RWPE2 (cell line): ENCODE measurements around the gene CENPF.

Experiments
- ATAC-seq: fragments of 200-7000 bp; cut with Tn5 transposase; 3 replicates; pipeline ENCODE4 v1.9.1; 2021; ENCODE audit warnings: low read depth
- DNase-seq: peaks from one replicate; pipeline ENCODE4 v3.0.0-alpha.2; 2020; ENCODE audit warnings: low spot score
- H3K27ac ChIP-seq: fragments of 450-650 bp; 2 replicates; pipeline ENCODE4 v1.5.1; 2017; ENCODE audit warnings: mild to moderate bottlenecking; ENCODE audit not compliant: poor library complexity, severe bottlenecking
- H3K27me3 ChIP-seq: fragments of 250-450 bp; sonication (Bioruptor Pico); 2 replicates; pipeline ENCODE4 v1.5.1; 2021; ENCODE audit warnings: mild to moderate bottlenecking, moderate library complexity; ENCODE audit not compliant: insufficient read depth, poor library complexity, severe bottlenecking
- H3K36me3 ChIP-seq: fragments of 250-450 bp; sonication (Bioruptor Pico); 2 replicates; pipeline ENCODE4 v1.5.1; 2020; ENCODE audit warnings: low read depth, mild to moderate bottlenecking, moderate library complexity
- H3K4me1 ChIP-seq: fragments of 250-450 bp; sonication (Bioruptor Pico); 2 replicates; pipeline ENCODE4 v1.5.1; 2021; ENCODE audit warnings: mild to moderate bottlenecking, moderate library complexity; ENCODE audit not compliant: insufficient read depth, poor library complexity, severe bottlenecking
- H3K4me3 ChIP-seq: fragments of 250-450 bp; sonication (Bioruptor Pico); 2 replicates; pipeline ENCODE4 v1.5.1; 2021; ENCODE audit warnings: mild to moderate bottlenecking, moderate library complexity; ENCODE audit not compliant: severe bottlenecking
- H3K9me3 ChIP-seq: fragments of 250-450 bp; sonication (Bioruptor Pico); 2 replicates; pipeline ENCODE4 v1.5.1; 2021; ENCODE audit warnings: mild to moderate bottlenecking, moderate library complexity; ENCODE audit not compliant: severe bottlenecking
- TF ChIP-seq, protein P1 (sequence below): fragments of 450-650 bp; IDR thresholded peaks from one replicate; pipeline ENCODE4 v1.5.1; 2017; ENCODE audit warnings: mild to moderate bottlenecking, moderate library complexity; ENCODE audit not compliant: poor library complexity, severe bottlenecking

The CENPF gene

DNA sequence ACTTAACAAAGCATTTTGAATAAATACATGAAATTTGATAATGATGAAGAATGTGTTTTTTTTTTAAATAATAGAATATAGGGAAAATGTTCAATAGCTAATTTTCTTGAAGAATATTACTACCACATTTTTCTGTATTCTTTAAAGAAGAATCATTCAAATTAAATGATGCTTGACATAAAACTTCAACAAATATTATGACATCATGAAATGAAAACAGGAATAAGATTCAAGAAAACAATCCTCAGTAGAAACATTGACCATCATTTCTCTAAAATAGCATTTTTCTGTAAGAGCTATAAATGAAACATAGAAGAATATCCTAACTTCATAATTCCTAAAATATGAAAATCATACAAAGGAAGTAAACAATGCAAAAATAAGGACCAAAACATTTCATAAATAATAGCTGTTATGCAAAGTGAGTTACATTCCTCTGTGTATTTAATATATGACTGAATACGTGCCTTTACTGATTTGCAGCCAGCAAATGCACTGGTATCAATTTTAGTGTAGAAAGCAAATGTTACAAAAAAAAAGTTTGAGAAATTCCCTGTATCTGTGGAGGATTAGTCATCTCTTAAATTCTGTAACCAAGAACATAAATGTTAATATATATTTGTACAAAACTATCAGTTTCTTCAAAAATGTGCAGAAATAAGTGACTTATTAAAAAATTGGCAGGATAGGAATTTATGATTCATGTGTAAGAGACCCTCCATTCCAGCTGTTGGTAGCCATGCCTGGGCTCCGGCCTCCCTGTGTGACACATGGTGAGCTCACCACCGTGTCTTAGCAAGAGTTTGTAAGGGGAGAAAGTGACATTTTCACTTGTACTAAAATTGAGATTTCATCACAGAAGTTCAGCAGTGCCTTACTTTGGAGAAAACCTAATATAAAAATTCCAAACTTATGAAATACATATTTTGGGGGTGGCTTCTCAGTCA lies 36.6 kb upstream of the CENPF start:
- DNase-seq: peak; percentile 75
- Histone ChIP-seq H3K27me3 (no peaks in the 10 kb centered on the region), H3K36me3 (no peaks in the 10 kb centered on the region), H3K9me3 (no peaks in the 10 kb centered on the region), H3K27ac (peak overlapping the region; percentile 93), H3K4me3 (no peak overlapping the region), H3K4me1 (peaks cover 35% of the 10 kb centered on the region)
- TF ChIP-seq, protein P1, sequence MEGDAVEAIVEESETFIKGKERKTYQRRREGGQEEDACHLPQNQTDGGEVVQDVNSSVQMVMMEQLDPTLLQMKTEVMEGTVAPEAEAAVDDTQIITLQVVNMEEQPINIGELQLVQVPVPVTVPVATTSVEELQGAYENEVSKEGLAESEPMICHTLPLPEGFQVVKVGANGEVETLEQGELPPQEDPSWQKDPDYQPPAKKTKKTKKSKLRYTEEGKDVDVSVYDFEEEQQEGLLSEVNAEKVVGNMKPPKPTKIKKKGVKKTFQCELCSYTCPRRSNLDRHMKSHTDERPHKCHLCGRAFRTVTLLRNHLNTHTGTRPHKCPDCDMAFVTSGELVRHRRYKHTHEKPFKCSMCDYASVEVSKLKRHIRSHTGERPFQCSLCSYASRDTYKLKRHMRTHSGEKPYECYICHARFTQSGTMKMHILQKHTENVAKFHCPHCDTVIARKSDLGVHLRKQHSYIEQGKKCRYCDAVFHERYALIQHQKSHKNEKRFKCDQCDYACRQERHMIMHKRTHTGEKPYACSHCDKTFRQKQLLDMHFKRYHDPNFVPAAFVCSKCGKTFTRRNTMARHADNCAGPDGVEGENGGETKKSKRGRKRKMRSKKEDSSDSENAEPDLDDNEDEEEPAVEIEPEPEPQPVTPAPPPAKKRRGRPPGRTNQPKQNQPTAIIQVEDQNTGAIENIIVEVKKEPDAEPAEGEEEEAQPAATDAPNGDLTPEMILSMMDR: no peak
- ATAC-seq: peak; percentile 75

DNA sequence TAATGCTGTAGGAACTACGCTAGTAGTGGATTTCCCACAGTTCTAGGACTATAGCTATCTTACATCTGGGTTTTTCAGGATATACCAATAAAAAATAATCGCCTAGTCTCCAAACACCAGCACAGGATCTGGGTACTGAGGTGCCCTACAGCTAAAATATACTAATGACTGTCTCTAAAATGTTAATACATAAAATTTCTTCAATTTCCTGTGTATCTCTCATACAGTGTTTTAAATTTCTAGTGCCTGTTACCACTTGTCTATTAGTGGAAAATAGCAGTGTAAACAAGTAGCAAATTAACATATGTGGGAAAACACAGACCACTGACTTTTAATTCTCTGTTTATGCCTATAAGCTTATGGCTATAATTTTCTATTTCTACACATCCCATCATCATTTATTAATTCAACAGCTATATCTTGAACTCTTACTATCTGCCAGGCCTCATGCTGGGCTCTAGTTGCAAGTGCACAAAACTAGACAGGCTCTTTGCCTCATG lies 35.5 kb upstream of the CENPF start:
- Histone ChIP-seq H3K9me3 (no peaks in the 10 kb centered on the region), H3K4me1 (peaks cover 44% of the 10 kb centered on the region), H3K27me3 (no peaks in the 10 kb centered on the region), H3K4me3 (no peak overlapping the region), H3K27ac (peak overlapping the region; percentile 93), H3K36me3 (no peaks in the 10 kb centered on the region)
- DNase-seq: no peak
- no peak for ATAC-seq
- TF ChIP-seq, protein P1: no peak

DNA sequence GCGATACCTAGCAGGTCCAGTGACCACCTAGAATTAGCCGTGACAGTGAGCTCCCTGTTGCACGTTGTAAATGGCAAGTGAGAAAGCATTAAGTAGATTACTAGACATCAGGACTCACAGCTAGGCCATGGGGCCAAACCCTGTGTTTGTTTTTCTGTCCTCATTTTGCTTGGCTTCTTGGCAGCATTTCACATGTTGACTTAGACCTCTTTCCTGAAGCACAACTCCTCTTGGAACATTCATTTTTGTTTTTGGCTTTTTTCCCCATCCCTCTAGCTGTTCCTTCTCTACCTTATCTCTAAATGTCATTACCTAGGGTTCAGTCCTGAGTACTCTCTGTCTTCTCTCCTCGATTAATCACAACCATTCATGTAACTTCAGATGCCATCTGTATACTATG lies 34.7 kb upstream of the CENPF start:
- Histone ChIP-seq H3K36me3 (no peaks in the 10 kb centered on the region), H3K27me3 (no peaks in the 10 kb centered on the region), H3K4me1 (peaks cover 52% of the 10 kb centered on the region), H3K27ac (peak overlapping the region; percentile 93), H3K4me3 (no peak overlapping the region), H3K9me3 (no peaks in the 10 kb centered on the region)
- no peak for ATAC-seq
- DNase-seq: no peak
- TF ChIP-seq, protein P1: no peak

DNA sequence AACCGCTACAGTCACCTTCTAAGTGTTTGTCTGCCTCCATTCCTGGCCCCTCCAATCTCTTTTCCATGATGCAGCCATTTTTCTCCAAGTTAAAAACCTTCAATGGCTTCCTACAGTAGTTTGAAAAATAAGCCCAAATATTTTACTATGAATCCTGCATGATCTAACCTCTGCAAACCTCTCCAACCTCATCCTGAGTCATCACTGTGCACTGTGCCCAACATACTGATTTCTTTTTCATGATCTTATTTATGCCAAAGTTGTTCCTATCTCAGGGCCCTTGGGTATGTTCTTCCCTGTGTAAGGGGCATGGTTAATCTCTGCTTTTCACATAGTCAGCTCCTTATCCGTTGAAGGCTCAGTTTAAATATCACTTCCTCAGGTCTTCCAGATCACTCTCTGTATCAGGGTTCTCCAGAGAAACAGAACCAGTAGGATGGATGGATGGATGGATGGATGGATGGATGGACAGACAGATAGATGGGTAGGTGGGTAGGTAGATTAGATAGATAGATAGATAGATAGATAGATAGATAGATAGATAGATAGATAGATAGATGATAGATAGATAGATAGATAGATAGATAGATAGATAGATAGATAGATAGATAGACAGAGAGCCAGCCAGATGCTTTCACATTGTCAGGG lies 33.5 kb upstream of the CENPF start:
- TF ChIP-seq, protein P1: no peak

More for the DNA sequence above, 33.5 kb upstream of the CENPF start:
- DNase-seq (no peak), ATAC-seq (peak; percentile 69; the same call in 2 of the 3 replicates)
- no peak overlapping the region for H3K4me3 ChIP-seq
- H3K9me3 ChIP-seq: no peaks in the 10 kb centered on the region
- H3K4me1 ChIP-seq: peaks cover 62% of the 10 kb centered on the region
- H3K36me3 ChIP-seq: no peaks in the 10 kb centered on the region
- H3K27me3 ChIP-seq: no peaks in the 10 kb centered on the region
- H3K27ac ChIP-seq: peak overlapping the region; percentile 93
